Liver (tissue), 9 donors: ENCODE data around the gene OMA1. TPM values are rescaled to one million over a fixed set of nuclear protein-coding genes. Genes with fewer than 3 reads are reported as not detected.

Experiments
- DNase-seq: peaks from one replicate; pipeline ENCODE4 v3.0.0-alpha.2; 2017; ENCODE audit warnings: low spot score
- H3K27ac ChIP-seq, 2 donors: one replicate each; pipeline ENCODE4 v1.7.0; 2013; ENCODE audit warnings: inconsistent platforms in 2 of 2, low read length in 2 of 2, control low read depth in 1 of 2, low read depth in 1 of 2, mild to moderate bottlenecking in 1 of 2
- H3K27me3 ChIP-seq, 4 donors: one replicate each; pipeline versions ENCODE4 v1.6.1 to v1.7.0; 2013; ENCODE audit warnings: low read length in 3 of 4, inconsistent platforms in 1 of 4, mild to moderate bottlenecking in 1 of 4, moderate library complexity in 1 of 4; ENCODE audit not compliant: control insufficient read depth in 4 of 4, insufficient read depth in 4 of 4
- H3K36me3 ChIP-seq, 4 donors: one replicate each; pipeline versions ENCODE4 v1.6.1 to v1.7.0; 2013; ENCODE audit warnings: low read length in 3 of 4, mild to moderate bottlenecking in 3 of 4, low read depth in 1 of 4, moderate library complexity in 1 of 4; ENCODE audit not compliant: control insufficient read depth in 4 of 4, insufficient read depth in 3 of 4
- H3K4me1 ChIP-seq, 4 donors: one replicate each; pipeline versions ENCODE4 v1.6.1 to v1.7.0; 2013; ENCODE audit warnings: low read length in 3 of 4, mild to moderate bottlenecking in 3 of 4, moderate library complexity in 1 of 4; ENCODE audit not compliant: control insufficient read depth in 4 of 4, insufficient read depth in 4 of 4
- H3K4me3 ChIP-seq, 3 donors: one replicate each; pipeline versions ENCODE4 v1.6.1 to v1.7.0; 2013; ENCODE audit warnings: low read length in 3 of 3, control low read depth in 1 of 3, low read depth in 1 of 3, mild to moderate bottlenecking in 1 of 3
- H3K9ac ChIP-seq, 2 donors: one replicate each; pipeline ENCODE4 v1.7.0; 2013; ENCODE audit warnings: low read length in 2 of 2, mild to moderate bottlenecking in 2 of 2, moderate library complexity in 2 of 2, control low read depth in 1 of 2, low read depth in 1 of 2
- H3K9me3 ChIP-seq, 4 donors: one replicate each; pipeline versions ENCODE4 v1.6.1 to v1.7.0; 2013; ENCODE audit warnings: low read length in 3 of 4; ENCODE audit not compliant: control insufficient read depth in 4 of 4
- EGR1 ChIP-seq, 2 donors: IDR thresholded peaks; 2 replicates each; pipeline ENCODE4 v1.6.1; 2016 to 2018; ENCODE audit warnings: antibody characterized with exemption in 2 of 2, low read depth in 2 of 2
- FOXA1 ChIP-seq: IDR thresholded peaks from 2 replicates; pipeline ENCODE4 v1.6.1; 2016; ENCODE audit warnings: antibody characterized with exemption
- FOXA2 ChIP-seq: IDR thresholded peaks from 2 replicates; pipeline ENCODE4 v1.6.1; 2016; ENCODE audit warnings: antibody characterized with exemption
- GABPA ChIP-seq, 2 donors: IDR thresholded peaks in 1 of 2; conservative IDR thresholded peaks in 1 of 2; 2 replicates each; pipeline ENCODE4 v1.6.1; 2016; ENCODE audit warnings: antibody characterized with exemption in 2 of 2, mild to moderate bottlenecking in 1 of 2, moderate library complexity in 1 of 2
- HNF4G ChIP-seq: IDR thresholded peaks from 2 replicates; pipeline ENCODE4 v1.6.1; 2016; ENCODE audit warnings: antibody characterized with exemption
- NR2F2 ChIP-seq: IDR thresholded peaks from 2 replicates; pipeline ENCODE4 v1.6.1; 2016; ENCODE audit warnings: antibody characterized with exemption
- RAD21 ChIP-seq, 2 donors: IDR thresholded peaks; 2 replicates each; pipeline ENCODE4 v1.6.1; 2016; ENCODE audit warnings: antibody characterized with exemption in 2 of 2, mild to moderate bottlenecking in 2 of 2
- RXRA ChIP-seq, 2 donors: IDR thresholded peaks; 2 replicates each; pipeline ENCODE4 v1.6.1; 2017 to 2018; ENCODE audit warnings: antibody characterized with exemption in 2 of 2, mild to moderate bottlenecking in 1 of 2
- TAF1 ChIP-seq: conservative IDR thresholded peaks from 2 replicates; pipeline ENCODE4 v1.6.1; 2016; ENCODE audit warnings: antibody characterized with exemption, mild to moderate bottlenecking
- YY1 ChIP-seq: IDR thresholded peaks from 2 replicates; pipeline ENCODE4 v1.6.1; 2016; ENCODE audit warnings: antibody characterized with exemption, mild to moderate bottlenecking
- WGBS: extraction: QIAGEN DNeasy Blood & Tissue Kit; methylation state at CpG from one replicate; pipeline ENCODE4 v1.1.7; 2013; 5-methylcytosine and 5-hydroxymethylcytosine counted together
- polyA plus RNA-seq, 2 donors: library from polyadenylated mRNA; stranded (reverse) in 1 of 2; unstranded in 1 of 2; fragments of 200-250 nt in 1 of 2; fragments of >200 nt in 1 of 2; fragmentation: Nextera tagmentation in 1 of 2; extraction: Ambion mirVana in 1 of 2; gene quantifications; one replicate each; pipeline versions ENCODE4 v1.2.1 to v1.2.3, GENCODE V29; 2013 to 2015
- total RNA-seq, 2 donors: library from RNA; depleted of rRNA; stranded (reverse); fragments of >200 nt; gene quantifications; one replicate each; pipeline ENCODE4 v1.2.3, GENCODE V29; 2014
- TF ChIP-seq, protein P1 (sequence below): IDR thresholded peaks from 2 replicates; pipeline ENCODE4 v1.6.1; 2016; ENCODE audit warnings: antibody characterized with exemption
- TF ChIP-seq, protein P2 (sequence below): IDR thresholded peaks from 2 replicates; pipeline ENCODE4 v1.6.1; 2016; ENCODE audit warnings: antibody characterized with exemption
- TF ChIP-seq, protein P3 (sequence below): IDR thresholded peaks from 2 replicates; pipeline ENCODE4 v1.6.1; 2016; ENCODE audit warnings: antibody characterized with exemption
- TF ChIP-seq, protein P4 (sequence below): IDR thresholded peaks from 2 replicates; pipeline ENCODE4 v1.6.1; 2016; ENCODE audit warnings: antibody characterized with exemption, mild to moderate bottlenecking
- donor health status: healthy.
- donor health status: healthy.
- donor health status: healthy.
- donor health status: healthy.
- donor health status: healthy.

OMA1 gene
- total and polyA plus RNA-seq, 4 donors, result 9.1 to 31.0 (median 16.1) TPM

DNA sequence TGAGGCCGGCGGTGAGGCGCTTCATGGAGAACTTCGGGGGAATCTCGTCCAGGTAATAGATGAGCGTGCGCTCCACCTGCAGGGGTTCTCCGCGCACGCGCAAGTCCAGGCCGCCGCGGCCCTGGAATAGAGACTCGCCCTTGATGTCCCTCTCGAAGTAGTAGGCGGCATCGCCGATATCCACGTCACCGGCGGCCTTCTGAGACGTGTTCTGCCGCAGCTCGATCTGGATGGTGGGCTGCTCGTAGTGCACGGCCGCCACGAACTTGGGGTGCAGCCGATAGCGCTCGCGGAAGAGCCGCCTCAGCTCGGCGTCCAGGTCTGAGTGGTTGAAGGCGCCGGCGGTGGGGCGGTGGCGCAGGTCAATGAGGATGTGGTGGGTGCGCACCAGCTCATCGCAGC is 29.8 kb upstream of the OMA1 start:
- Histone ChIP-seq H3K27me3 (peaks cover 2 to 16% (median 5%) of the 10 kb centered on the region in 4 donors), H3K4me3 (peak overlapping the region in 2 of 3 donors; percentile 21 to 35), H3K9me3 (no peaks in the 10 kb centered on the region), H3K36me3 (no peaks in the 10 kb centered on the region), H3K9ac (no peak overlapping the region), H3K4me1 (peaks cover 0 to 17% (median 6%) of the 10 kb centered on the region in 4 donors), H3K27ac (no peak overlapping the region)
- TF ChIP-seq NR2F2 (no peak), EGR1 (IDR thresholded peaks at IDR 0.05; ENCODE audit: low read depth in 2 of 2) (no peak), YY1 (no peak), RXRA (IDR thresholded peaks at IDR 0.05) (no peak), GABPA (IDR thresholded peaks at IDR 0.05 in 1 of 2, conservative IDR thresholded peaks at IDR 0.05 in 1 of 2) (no peak), HNF4G (no peak), RAD21 (IDR thresholded peaks at IDR 0.05) (no peak), FOXA1 (no peak), FOXA2 (no peak), TAF1 (no peak)
- TF ChIP-seq, protein P1, sequence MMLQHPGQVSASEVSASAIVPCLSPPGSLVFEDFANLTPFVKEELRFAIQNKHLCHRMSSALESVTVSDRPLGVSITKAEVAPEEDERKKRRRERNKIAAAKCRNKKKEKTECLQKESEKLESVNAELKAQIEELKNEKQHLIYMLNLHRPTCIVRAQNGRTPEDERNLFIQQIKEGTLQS, result no peak
- TF ChIP-seq, protein P2, sequence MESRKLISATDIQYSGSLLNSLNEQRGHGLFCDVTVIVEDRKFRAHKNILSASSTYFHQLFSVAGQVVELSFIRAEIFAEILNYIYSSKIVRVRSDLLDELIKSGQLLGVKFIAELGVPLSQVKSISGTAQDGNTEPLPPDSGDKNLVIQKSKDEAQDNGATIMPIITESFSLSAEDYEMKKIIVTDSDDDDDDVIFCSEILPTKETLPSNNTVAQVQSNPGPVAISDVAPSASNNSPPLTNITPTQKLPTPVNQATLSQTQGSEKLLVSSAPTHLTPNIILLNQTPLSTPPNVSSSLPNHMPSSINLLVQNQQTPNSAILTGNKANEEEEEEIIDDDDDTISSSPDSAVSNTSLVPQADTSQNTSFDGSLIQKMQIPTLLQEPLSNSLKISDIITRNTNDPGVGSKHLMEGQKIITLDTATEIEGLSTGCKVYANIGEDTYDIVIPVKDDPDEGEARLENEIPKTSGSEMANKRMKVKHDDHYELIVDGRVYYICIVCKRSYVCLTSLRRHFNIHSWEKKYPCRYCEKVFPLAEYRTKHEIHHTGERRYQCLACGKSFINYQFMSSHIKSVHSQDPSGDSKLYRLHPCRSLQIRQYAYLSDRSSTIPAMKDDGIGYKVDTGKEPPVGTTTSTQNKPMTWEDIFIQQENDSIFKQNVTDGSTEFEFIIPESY, result no peak
- TF ChIP-seq, protein P3, sequence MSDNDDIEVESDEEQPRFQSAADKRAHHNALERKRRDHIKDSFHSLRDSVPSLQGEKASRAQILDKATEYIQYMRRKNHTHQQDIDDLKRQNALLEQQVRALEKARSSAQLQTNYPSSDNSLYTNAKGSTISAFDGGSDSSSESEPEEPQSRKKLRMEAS, result no peak
- TF ChIP-seq, protein P4, sequence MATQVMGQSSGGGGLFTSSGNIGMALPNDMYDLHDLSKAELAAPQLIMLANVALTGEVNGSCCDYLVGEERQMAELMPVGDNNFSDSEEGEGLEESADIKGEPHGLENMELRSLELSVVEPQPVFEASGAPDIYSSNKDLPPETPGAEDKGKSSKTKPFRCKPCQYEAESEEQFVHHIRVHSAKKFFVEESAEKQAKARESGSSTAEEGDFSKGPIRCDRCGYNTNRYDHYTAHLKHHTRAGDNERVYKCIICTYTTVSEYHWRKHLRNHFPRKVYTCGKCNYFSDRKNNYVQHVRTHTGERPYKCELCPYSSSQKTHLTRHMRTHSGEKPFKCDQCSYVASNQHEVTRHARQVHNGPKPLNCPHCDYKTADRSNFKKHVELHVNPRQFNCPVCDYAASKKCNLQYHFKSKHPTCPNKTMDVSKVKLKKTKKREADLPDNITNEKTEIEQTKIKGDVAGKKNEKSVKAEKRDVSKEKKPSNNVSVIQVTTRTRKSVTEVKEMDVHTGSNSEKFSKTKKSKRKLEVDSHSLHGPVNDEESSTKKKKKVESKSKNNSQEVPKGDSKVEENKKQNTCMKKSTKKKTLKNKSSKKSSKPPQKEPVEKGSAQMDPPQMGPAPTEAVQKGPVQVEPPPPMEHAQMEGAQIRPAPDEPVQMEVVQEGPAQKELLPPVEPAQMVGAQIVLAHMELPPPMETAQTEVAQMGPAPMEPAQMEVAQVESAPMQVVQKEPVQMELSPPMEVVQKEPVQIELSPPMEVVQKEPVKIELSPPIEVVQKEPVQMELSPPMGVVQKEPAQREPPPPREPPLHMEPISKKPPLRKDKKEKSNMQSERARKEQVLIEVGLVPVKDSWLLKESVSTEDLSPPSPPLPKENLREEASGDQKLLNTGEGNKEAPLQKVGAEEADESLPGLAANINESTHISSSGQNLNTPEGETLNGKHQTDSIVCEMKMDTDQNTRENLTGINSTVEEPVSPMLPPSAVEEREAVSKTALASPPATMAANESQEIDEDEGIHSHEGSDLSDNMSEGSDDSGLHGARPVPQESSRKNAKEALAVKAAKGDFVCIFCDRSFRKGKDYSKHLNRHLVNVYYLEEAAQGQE, result no peak
- 9% methylated on average over 43 of the region's 43 CpGs for WGBS
- DNase-seq, result no peak

DNA sequence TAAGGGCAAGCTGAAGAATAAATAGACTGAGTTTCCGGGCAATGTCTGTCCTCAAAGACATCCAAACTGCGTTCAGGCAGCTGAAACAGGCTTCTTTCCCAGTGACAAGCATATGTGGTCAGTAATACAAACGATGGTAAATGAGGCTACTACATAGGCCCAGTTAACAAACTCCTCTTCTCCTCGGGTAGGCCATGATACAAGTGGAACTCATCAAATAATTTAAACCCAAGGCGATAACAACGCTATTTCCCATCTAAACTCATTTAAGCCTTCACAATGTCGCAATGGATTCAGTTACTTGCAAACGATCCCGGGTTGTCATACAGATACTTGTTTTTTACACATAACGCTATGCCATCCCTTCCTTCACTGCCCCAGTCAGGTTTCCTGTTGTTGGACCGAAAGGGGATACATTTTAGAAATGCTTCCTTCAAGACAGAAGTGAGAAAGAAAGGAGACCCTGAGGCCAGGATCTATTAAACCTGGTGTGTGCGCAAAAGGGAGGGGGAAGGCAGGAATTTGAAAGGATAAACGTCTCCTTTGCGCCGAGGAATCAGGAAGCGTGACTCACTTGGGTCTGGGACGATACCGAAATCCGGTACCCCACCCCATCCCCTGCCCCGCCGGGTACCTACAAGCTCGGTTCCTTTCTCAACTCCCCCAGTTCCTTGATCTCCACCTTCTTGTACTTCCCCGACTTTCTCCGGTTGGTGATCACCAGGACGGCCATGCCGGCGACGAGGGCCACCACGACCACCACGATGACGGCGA is 29.2 kb upstream of the OMA1 start:
- Histone ChIP-seq H3K9me3 (no peaks in the 10 kb centered on the region), H3K9ac (no peak overlapping the region), H3K4me1 (peaks cover 0 to 17% (median 6%) of the 10 kb centered on the region in 4 donors), H3K27me3 (peaks cover 2 to 13% (median 5%) of the 10 kb centered on the region in 4 donors), H3K36me3 (no peaks in the 10 kb centered on the region), H3K4me3 (peak overlapping the region in 1 of 3 donors; percentile 35), H3K27ac (no peak overlapping the region)
- no peak for TF ChIP-seq YY1
- DNase-seq, result no peak
- 32% methylated on average over 32 of the region's 32 CpGs for WGBS
